H9 (cell line): Measurements from ENCODE around the gene FXN. TPM values are rescaled to one million over a fixed set of nuclear protein-coding genes. Genes with fewer than 3 reads are reported as not detected.

Source experiments
- DNase-seq: peaks from one replicate; pipeline ENCODE4 v3.0.0-alpha.2; 2017
- H2AFZ ChIP-seq: one replicate; pipeline ENCODE4 v1.6.1; 2013; ENCODE audit warnings: mild to moderate bottlenecking, low read length, control low read depth, moderate library complexity
- H2AK5ac ChIP-seq: 2 replicates; pipeline ENCODE4 v1.6.1; 2013; ENCODE audit warnings: low read length, control low read depth, mixed read lengths; ENCODE audit not compliant: insufficient read length
- H2BK120ac ChIP-seq: one replicate; pipeline ENCODE4 v1.6.1; 2013; ENCODE audit warnings: low read depth, mild to moderate bottlenecking, low read length, control low read depth, inconsistent platforms; ENCODE audit not compliant: poor library complexity, severe bottlenecking
- H2BK12ac ChIP-seq: 2 replicates; pipeline ENCODE4 v1.6.1; 2013; ENCODE audit warnings: low read length, control low read depth, mixed read lengths, low read depth; ENCODE audit not compliant: insufficient read length
- H2BK15ac ChIP-seq: 2 replicates; pipeline ENCODE4 v1.6.1; 2013; ENCODE audit warnings: low read depth, low read length, control low read depth
- H2BK20ac ChIP-seq: one replicate; pipeline ENCODE4 v1.6.1; 2013; ENCODE audit warnings: low read depth, mild to moderate bottlenecking, low read length, control low read depth, inconsistent platforms; ENCODE audit not compliant: poor library complexity, severe bottlenecking
- H2BK5ac ChIP-seq: 2 replicates; pipeline ENCODE4 v1.6.1; 2013; ENCODE audit warnings: low read length, control low read depth, mixed read lengths; ENCODE audit not compliant: insufficient read length
- H3K14ac ChIP-seq: 2 replicates; pipeline ENCODE4 v1.6.1; 2013; ENCODE audit warnings: low read length, control low read depth; ENCODE audit not compliant: insufficient read depth
- H3K18ac ChIP-seq: 2 replicates; pipeline ENCODE4 v1.6.1; 2013; ENCODE audit warnings: low read depth, mild to moderate bottlenecking, mixed read lengths, low read length, control low read depth; ENCODE audit not compliant: insufficient read length
- H3K23ac ChIP-seq: 2 replicates; pipeline ENCODE4 v1.6.1; 2013; ENCODE audit warnings: low read length, control low read depth, mixed read lengths, low read depth; ENCODE audit not compliant: insufficient read length
- H3K23me2 ChIP-seq: 2 replicates; pipeline ENCODE4 v1.6.1; 2013; ENCODE audit warnings: low read depth, mild to moderate bottlenecking, mixed read lengths, low read length, control low read depth; ENCODE audit not compliant: insufficient read length, poor library complexity, severe bottlenecking
- H3K27ac ChIP-seq: 2 replicates; pipeline ENCODE4 v1.5.1; 2013; ENCODE audit warnings: low read length, control low read depth, mixed read lengths, low read depth; ENCODE audit not compliant: insufficient read length
- H3K27me3 ChIP-seq: 2 replicates; pipeline ENCODE4 v1.6.1; 2013; ENCODE audit warnings: low read length, control low read depth, inconsistent platforms; ENCODE audit not compliant: insufficient read depth
- H3K4ac ChIP-seq: 2 replicates; pipeline ENCODE4 v1.6.1; 2013; ENCODE audit warnings: low read depth, mild to moderate bottlenecking, control low read depth, inconsistent platforms, low read length, moderate library complexity
- H3K4me1 ChIP-seq: 2 replicates; pipeline ENCODE4 v1.6.1; 2013; ENCODE audit warnings: low read length, control low read depth, inconsistent platforms; ENCODE audit not compliant: insufficient read depth
- H3K4me2 ChIP-seq: 2 replicates; pipeline ENCODE4 v1.6.1; 2013; ENCODE audit warnings: low read length, control low read depth, mixed read lengths; ENCODE audit not compliant: insufficient read length, insufficient read depth
- H3K56ac ChIP-seq: 2 replicates; pipeline ENCODE4 v1.6.1; 2013; ENCODE audit warnings: low read depth, mild to moderate bottlenecking, mixed read lengths, low read length, control low read depth; ENCODE audit not compliant: insufficient read length
- H3K79me1 ChIP-seq: 2 replicates; pipeline ENCODE4 v1.6.1; 2013; ENCODE audit warnings: low read depth, mild to moderate bottlenecking, moderate library complexity, low read length, control low read depth, inconsistent platforms; ENCODE audit not compliant: insufficient read depth, poor library complexity, severe bottlenecking
- H3K79me2 ChIP-seq: 2 replicates; pipeline ENCODE4 v1.6.1; 2013; ENCODE audit warnings: low read length, control low read depth, inconsistent platforms; ENCODE audit not compliant: insufficient read depth
- H3K9ac ChIP-seq: 2 replicates; pipeline ENCODE4 v1.6.1; 2013; ENCODE audit warnings: low read length, control low read depth, mixed read lengths; ENCODE audit not compliant: insufficient read length; ENCODE audit errors: extremely low read depth
- H3K9me3 ChIP-seq: one replicate; pipeline ENCODE4 v1.6.1; 2013; ENCODE audit warnings: low read depth, low read length, inconsistent platforms; ENCODE audit not compliant: control insufficient read depth
- H3T11ph ChIP-seq: one replicate; pipeline ENCODE4 v1.6.1; 2013; ENCODE audit warnings: mild to moderate bottlenecking, low read length, control low read depth, inconsistent platforms
- H4K20me1 ChIP-seq: one replicate; pipeline ENCODE4 v1.6.1; 2013; ENCODE audit not compliant: control insufficient read depth, insufficient read length, insufficient read depth
- H4K5ac ChIP-seq: 2 replicates; pipeline ENCODE4 v1.6.1; 2013; ENCODE audit warnings: low read depth, mild to moderate bottlenecking, mixed read lengths, low read length, control low read depth; ENCODE audit not compliant: insufficient read length
- H4K8ac ChIP-seq: replicated peaks from 2 replicates; pipeline ENCODE4 v1.6.1; 2013; ENCODE audit warnings: low read length, control low read depth, mixed read lengths, low read depth; ENCODE audit not compliant: insufficient read length
- H4K91ac ChIP-seq: 2 replicates; pipeline ENCODE4 v1.6.1; 2013; ENCODE audit warnings: low read depth, mild to moderate bottlenecking, moderate library complexity, mixed read lengths, low read length, control low read depth; ENCODE audit not compliant: insufficient read length
- H3K27ac Mint-ChIP-seq, 3 experiments: 2 replicates in 2 of 3; 3 replicates in 1 of 3; pipeline ENCODE4 v1.8.0; 2020 to 2021; ENCODE audit warnings: mixed read lengths in 3 of 3, mild to moderate bottlenecking in 1 of 3, moderate library complexity in 1 of 3
- H3K27me3 Mint-ChIP-seq: 2 replicates; pipeline ENCODE4 v1.8.0; 2021; ENCODE audit warnings: low read depth, mild to moderate bottlenecking, moderate library complexity, mixed read lengths
- H3K36me3 Mint-ChIP-seq, 3 experiments: 2 replicates in 2 of 3; 3 replicates in 1 of 3; pipeline ENCODE4 v1.8.0; 2020 to 2021; ENCODE audit warnings: low read depth in 3 of 3, mixed read lengths in 3 of 3; ENCODE audit not compliant: insufficient read depth in 1 of 3
- H3K4me1 Mint-ChIP-seq, 2 experiments: 2 replicates each; pipeline ENCODE4 v1.8.0; 2020; ENCODE audit warnings: mixed read lengths in 2 of 2
- H3K4me3 Mint-ChIP-seq, 2 experiments: 2 replicates in 1 of 2; 3 replicates in 1 of 2; pipeline ENCODE4 v1.8.0; 2020 to 2021; ENCODE audit warnings: mild to moderate bottlenecking in 2 of 2, mixed read lengths in 2 of 2, moderate library complexity in 1 of 2
- H3K9me3 Mint-ChIP-seq, 2 experiments: 2 replicates in 1 of 2; 3 replicates in 1 of 2; pipeline ENCODE4 v1.8.0; 2020; ENCODE audit warnings: mild to moderate bottlenecking in 2 of 2, mixed read lengths in 2 of 2, moderate library complexity in 1 of 2
- CTCF ChIP-seq: fragments of 200-600 bp; sonication (generic); conservative IDR thresholded peaks from 3 replicates; pipeline ENCODE4 v1.8.0; 2021; ENCODE audit warnings: antibody characterized with exemption, mild to moderate bottlenecking
- WGBS: extraction: QIAGEN DNeasy Blood & Tissue Kit; methylation state at CpG from one replicate; pipeline ENCODE4 v1.1.7; 2013; ENCODE audit warnings: missing lambda C conversion rate, low lambda C conversion rate, mixed read lengths; ENCODE audit not compliant: insufficient read length; ENCODE audit errors: extremely low coverage; 5-methylcytosine and 5-hydroxymethylcytosine counted together
- total RNA-seq: library from RNA; stranded (reverse); gene quantifications from 2 replicates; pipeline ENCODE4 v1.2.1, GENCODE V29; 2021

FXN gene
- total RNA-seq, 1 experiment from 2014 or later: 34.4 TPM

GRCh38 chr9:69089082-69089481, 53.5 kb downstream of the FXN start:
- no peak overlapping the region for H3K4ac ChIP-seq
- H3K14ac ChIP-seq: no peak overlapping the region
- peaks cover 47 to 49% of the 10 kb centered on the region in 2 experiments for H3K4me1 Mint-ChIP-seq
- H2AFZ ChIP-seq: no peak overlapping the region
- no peak overlapping the region for H3K27ac ChIP-seq
- no peak overlapping the region for H2BK12ac ChIP-seq
- peaks cover 2% of the 10 kb centered on the region for H4K20me1 ChIP-seq
- H3K27ac Mint-ChIP-seq: peak overlapping the region; percentile 62 to 99 (median 78); a peak in 4 of 7 replicates
- no peak overlapping the region for H2BK15ac ChIP-seq
- H2BK20ac ChIP-seq: no peak overlapping the region
- H3K56ac ChIP-seq: no peak overlapping the region
- H4K91ac ChIP-seq: no peak overlapping the region
- TF ChIP-seq CTCF: no peak
- H2BK5ac ChIP-seq: no peak overlapping the region
- no peak overlapping the region for H3K23ac ChIP-seq
- no peak overlapping the region for H2BK120ac ChIP-seq
- peaks cover 3% of the 10 kb centered on the region for H3K23me2 ChIP-seq
- no peak overlapping the region for H2AK5ac ChIP-seq
- peaks cover 2 to 9% (median 4%) of the 10 kb centered on the region in 3 experiments; a peak in 4 of 7 replicates for H3K36me3 Mint-ChIP-seq
- H3K79me1 ChIP-seq: no peaks in the 10 kb centered on the region
- no CpG with 5 or more reads among the region's 5 CpGs for WGBS
- no peaks in the 10 kb centered on the region for H3K79me2 ChIP-seq
- peaks cover 0 to 6% of the 10 kb centered on the region in 2 experiments; a peak in 2 of 5 replicates for H3K9me3 Mint-ChIP-seq
- no peaks in the 10 kb centered on the region for H3K27me3 ChIP-seq
- no peaks in the 10 kb centered on the region for H3K9me3 ChIP-seq
- no peak overlapping the region for H3K18ac ChIP-seq
- H3K4me2 ChIP-seq: no peak overlapping the region
- peak overlapping the region in 1 of 2 experiments; percentile 69; a peak in 1 of 5 replicates for H3K4me3 Mint-ChIP-seq
- no peak overlapping the region for H4K5ac ChIP-seq
- no peak overlapping the region for H4K8ac ChIP-seq
- H3T11ph ChIP-seq: no peak overlapping the region
- DNase-seq: no peak
- H3K27me3 Mint-ChIP-seq: no peaks in the 10 kb centered on the region
- H3K4me1 ChIP-seq: peaks cover 9% of the 10 kb centered on the region
- no peak overlapping the region for H3K9ac ChIP-seq
